ENCODE results near the gene ETV4. TPM values are rescaled to one million over a fixed set of nuclear protein-coding genes. Genes with fewer than 3 reads are reported as not detected.

ETV4 gene
- total and polyA plus RNA-seq, 2 of the 13 experiments (the other 11 are each of a cell fraction or from before 2014, with no cell fraction given) = 128 to 330 TPM

- H3K27ac ChIP-seq (ENCODE audit: extremely low read length, insufficient read depth, low read length) = peak overlapping the region; percentile 96
- ATAC-seq (no peak), FAIRE-seq (no peak), DNase-seq (ENCODE audit: low spot score) (no peak)
- peak overlapping the region; percentile 81 for H3K9ac ChIP-seq (ENCODE audit: insufficient read depth, low read depth, low read length)
- H3K4me1 ChIP-seq (ENCODE audit: insufficient read depth, low read length) = peaks cover 96% of the 10 kb centered on the region
- H3K79me2 ChIP-seq (ENCODE audit: insufficient read depth, low read length) = peaks cover 10% of the 10 kb centered on the region
- intact Hi-C loops (cut with micrococcal nuclease; ENCODE audit: unreplicated experiment) (loop anchor here (10.0 kb wide), 1 partner anchor 236 kb away; no protein-coding TSS in a partner anchor), in situ Hi-C loops (cut with HindIII; ENCODE audit: extremely low pct_ligation_motif_present, low pct_unique_long_range_greater_than_20kb) (loop anchor here (5.0 kb wide), 1 partner anchor 43 kb away; no protein-coding TSS in a partner anchor)
- H3K9me3 ChIP-seq (ENCODE audit: low read length) = no peaks in the 10 kb centered on the region
- H3K4me3 ChIP-seq (replicated peaks in 1 of 3; ENCODE audit: insufficient read depth in 1 of 3, low read depth in 2 of 3, low read length in 3 of 3) = peak overlapping the region in 1 of 3 experiments; percentile 58; a peak in 1 of 6 replicates
- no peak overlapping the region for H2AFZ ChIP-seq (ENCODE audit: low read length)
- peaks cover 18 to 47% of the 10 kb centered on the region in 2 experiments for H3K36me3 ChIP-seq (replicated peaks in 1 of 2; ENCODE audit: control insufficient read depth in 1 of 2, insufficient read depth in 2 of 2, low read length in 2 of 2)
- WGBS (ENCODE audit: low lambda C conversion rate) = 93% methylated on average over 20 of the region's 20 CpGs
- no peaks in the 10 kb centered on the region for H4K20me1 ChIP-seq (ENCODE audit: insufficient read depth, low read length)
- BruUV-seq (replicated peaks) = TSS peak; percentile 52
- H3K27me3 ChIP-seq (ENCODE audit: control insufficient read depth in 1 of 2, insufficient read depth in 2 of 2, low read length in 2 of 2) = no peaks in the 10 kb centered on the region
- peak overlapping the region; percentile 87 for H3K4me2 ChIP-seq (ENCODE audit: low read depth, low read length)
- ChIA-PET POLR2A (interaction anchor here (0.6 to 23.9 kb wide), 13 partner anchors 16 to 168 kb away, joined by 3 to 1546 read pairs (median 5); partner anchors contain the start of gene ETV4), CTCF (ENCODE audit: low intra/inter-chr PET ratio, low total read pairs) (no interaction called here)
- TF ChIP-seq THYN1 (CRISPR knock-in tag; IDR thresholded peaks at IDR 0.05; ENCODE audit: borderline replicate concordance, low read depth) = no peak
- TF ChIP-seq ZNF75D (CRISPR knock-in tag; IDR thresholded peaks at IDR 0.05; ENCODE audit: borderline replicate concordance) = no peak
- TF ChIP-seq RNF2 (conservative IDR thresholded peaks at IDR 0.05; ENCODE audit: low read depth) = no peak
- TF ChIP-seq AHDC1 (CRISPR knock-in tag; IDR thresholded peaks at IDR 0.05; ENCODE audit: borderline replicate concordance) = 0 out of 2 replicates have a peak, but pooled peaks have one; percentile 51
- TF ChIP-seq HNF4A (CRISPR knock-in tag; IDR thresholded peaks at IDR 0.05) = no peak
- no peak for TF ChIP-seq ZNF34 (CRISPR knock-in tag; IDR thresholded peaks at IDR 0.05; ENCODE audit: borderline replicate concordance)
- no peak for TF ChIP-seq ZNF343 (CRISPR knock-in tag; IDR thresholded peaks at IDR 0.05)
- no peak for TF ChIP-seq KAT8 (CRISPR knock-in tag; IDR thresholded peaks at IDR 0.05)
- TF ChIP-seq ISL2 (CRISPR knock-in tag; IDR thresholded peaks at IDR 0.05) = 0 out of 2 replicates have a peak, but pooled peaks have one; percentile 23
- TF ChIP-seq MED13 (CRISPR knock-in tag; IDR thresholded peaks at IDR 0.05) = 0 out of 2 replicates have a peak, but pooled peaks have one; percentile 29
- 0 out of 2 replicates have a peak, but pooled peaks have one; percentile 25 for TF ChIP-seq ZFP37 (CRISPR knock-in tag; IDR thresholded peaks at IDR 0.05; ENCODE audit: borderline replicate concordance)
- TF ChIP-seq ZNF577 (CRISPR knock-in tag; IDR thresholded peaks at IDR 0.05; ENCODE audit: borderline replicate concordance, low read depth) = no peak
- peak; percentile 61; the same call in 1 of the 2 replicates for TF ChIP-seq SP4 (CRISPR knock-in tag; IDR thresholded peaks at IDR 0.05)
- TF ChIP-seq SRF (IDR thresholded peaks at IDR 0.05; ENCODE audit: low read depth, low read length) = no peak
- no peak for TF ChIP-seq ATM (IDR thresholded peaks at IDR 0.05; ENCODE audit: borderline replicate concordance)
- no peak for TF ChIP-seq ZFP62 (CRISPR knock-in tag; IDR thresholded peaks at IDR 0.05)
- no peak for TF ChIP-seq GPN1 (CRISPR knock-in tag; IDR thresholded peaks at IDR 0.05; ENCODE audit: borderline replicate concordance)
Observed at GRCh38 chr17:43528988-43529814, 16.9 kb downstream of the ETV4 start.
